ENCODE data around the gene C11orf91.
"Not testable (repeated sequence)": the region's sequence is repeated elsewhere in the genome, so short reads cannot be mapped to it uniquely, and the experiment has no call there.

Gene C11orf91

DNA sequence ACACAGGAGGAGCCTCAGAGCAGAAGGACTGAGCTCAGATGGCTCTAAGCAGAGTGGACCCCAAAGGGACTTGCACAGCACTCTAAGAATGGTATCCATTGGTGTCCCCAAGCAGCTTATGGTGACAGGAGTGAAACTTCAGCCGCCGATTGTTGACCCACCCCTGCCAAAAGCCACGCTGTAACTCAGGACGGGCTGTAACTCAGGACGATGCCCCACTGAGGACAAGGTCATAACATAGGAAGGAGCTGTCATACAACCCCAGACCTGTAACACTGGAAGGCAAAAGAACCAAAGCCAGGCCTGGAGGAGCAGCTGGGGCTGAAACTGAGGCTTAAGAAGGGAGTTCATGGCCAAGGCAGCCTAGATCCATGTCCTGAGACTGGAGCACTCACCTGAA lies 21.4 kb upstream of the C11orf91 start:
- DNase-seq (ENCODE audit: low spot score), result no peak

GRCh38 chr11:33721426-33721825 lies 20.8 kb upstream of the C11orf91 start:
- no peak for DNase-seq (ENCODE audit: low spot score)

- no peak for DNase-seq (ENCODE audit: low spot score)
Measured at GRCh38 chr11:33719587-33719986, 19.0 kb upstream of the C11orf91 start.

- DNase-seq (ENCODE audit: low spot score), result no peak
Measured at GRCh38 chr11:33718440-33718839, 17.8 kb upstream of the C11orf91 start.

DNA sequence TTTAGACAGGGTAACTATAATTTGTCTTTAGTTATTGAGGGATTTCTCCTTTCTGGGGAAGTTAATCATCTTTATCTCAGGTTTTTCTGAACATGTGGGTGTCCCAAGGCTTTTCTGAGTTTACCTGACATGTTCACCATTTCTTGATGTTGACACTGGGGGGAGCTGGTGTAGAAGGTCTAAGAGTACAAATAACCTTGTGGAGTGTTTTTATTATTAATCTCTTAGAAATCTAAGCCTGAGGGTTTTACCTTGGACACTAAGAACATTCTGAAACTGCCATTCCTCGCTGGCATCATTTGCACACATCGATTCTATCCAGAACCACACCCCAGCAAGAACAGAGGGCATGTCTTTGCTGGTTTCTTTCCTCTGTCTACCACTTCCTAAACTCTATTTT lies 15.6 kb upstream of the C11orf91 start:
- DNase-seq (ENCODE audit: low spot score), result peak; percentile 72

DNA sequence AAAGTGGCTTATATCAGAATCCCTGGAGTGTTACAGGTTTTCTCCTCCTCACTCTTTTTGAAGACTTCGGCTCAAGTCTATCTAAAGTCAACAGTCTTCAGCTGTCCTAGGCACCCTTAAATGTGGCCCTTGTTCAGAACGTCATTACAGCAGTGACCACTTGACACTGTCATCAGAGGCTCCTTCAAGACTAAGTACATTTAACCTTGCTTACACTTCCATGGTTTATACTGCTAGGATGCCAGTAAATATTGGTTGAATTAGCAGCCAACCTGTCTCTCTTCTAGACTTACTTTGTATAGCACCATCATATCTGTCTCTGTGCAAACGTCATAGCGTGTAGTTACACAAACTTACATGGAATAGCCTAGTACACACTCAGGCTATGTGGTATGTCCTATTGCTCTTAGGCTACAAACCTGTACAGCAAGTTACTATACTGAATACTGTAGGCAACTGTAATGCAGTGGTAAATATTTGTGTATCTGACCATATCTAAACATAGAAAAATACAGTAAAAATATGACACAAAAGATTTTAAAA lies 13.3 kb upstream of the C11orf91 start:
- no peak for DNase-seq (ENCODE audit: low spot score)

DNA sequence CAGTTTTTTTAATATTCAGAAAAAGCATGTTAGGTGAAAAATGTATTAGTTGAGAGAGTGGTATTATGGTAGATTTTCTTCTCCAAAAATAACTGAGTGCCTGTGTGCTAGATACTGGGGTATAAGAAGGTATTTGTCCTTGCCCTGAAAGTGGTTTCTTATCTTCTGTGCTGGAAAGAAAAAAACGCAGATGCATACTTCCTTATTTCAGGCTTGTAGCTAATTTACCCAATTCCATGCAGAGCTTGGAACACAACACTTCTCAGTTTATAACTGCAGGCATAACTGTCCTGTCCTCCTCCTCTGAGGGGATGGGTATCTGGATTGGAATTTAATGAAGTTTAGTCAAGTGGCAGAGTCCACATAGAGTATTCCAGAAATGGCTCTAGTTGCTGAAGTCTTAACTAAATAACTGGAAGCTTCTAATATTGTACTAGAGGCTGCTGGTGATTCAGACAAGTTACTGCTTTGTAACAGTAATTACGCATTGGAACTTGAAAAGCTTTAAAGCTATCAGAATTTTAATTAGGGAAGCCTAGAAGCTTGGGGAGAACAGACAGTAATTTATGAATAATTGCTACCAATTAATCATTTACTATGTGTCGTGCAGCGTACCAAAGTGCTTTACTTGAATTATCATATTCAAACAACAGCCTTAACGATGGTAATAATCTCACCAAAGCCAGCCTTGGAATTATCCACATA lies 12.7 kb upstream of the C11orf91 start:
- no peak for DNase-seq (ENCODE audit: low spot score)

- no peak for DNase-seq (ENCODE audit: low spot score)
Measured at GRCh38 chr11:33712436-33712835, 11.8 kb upstream of the C11orf91 start.

- no peak for DNase-seq (ENCODE audit: low spot score)
Measured at GRCh38 chr11:33709466-33709865, 8.8 kb upstream of the C11orf91 start.

DNA sequence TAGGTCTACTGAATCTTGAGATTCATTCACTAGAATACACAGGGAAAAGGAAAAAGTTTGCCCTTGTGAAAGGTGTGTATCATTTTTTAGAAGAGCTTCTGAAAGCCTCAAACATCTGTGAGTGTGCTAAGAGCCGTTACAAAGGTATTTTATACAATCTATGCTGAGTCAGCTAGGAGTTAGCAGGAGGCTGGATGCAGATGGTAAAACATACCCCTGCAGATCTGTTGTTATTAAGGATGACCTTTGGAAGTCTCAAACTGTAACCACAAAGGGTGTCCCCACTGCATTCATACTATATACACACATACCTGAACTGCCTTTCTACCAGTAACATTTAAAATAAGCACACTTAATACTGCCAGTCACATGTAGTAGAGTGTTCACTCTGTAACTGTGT lies 8.4 kb upstream of the C11orf91 start:
- no peak for DNase-seq (ENCODE audit: low spot score)

- DNase-seq (ENCODE audit: low spot score), result not testable (repeated sequence)
Measured at GRCh38 chr11:33707831-33708230, 7.2 kb upstream of the C11orf91 start.

DNA sequence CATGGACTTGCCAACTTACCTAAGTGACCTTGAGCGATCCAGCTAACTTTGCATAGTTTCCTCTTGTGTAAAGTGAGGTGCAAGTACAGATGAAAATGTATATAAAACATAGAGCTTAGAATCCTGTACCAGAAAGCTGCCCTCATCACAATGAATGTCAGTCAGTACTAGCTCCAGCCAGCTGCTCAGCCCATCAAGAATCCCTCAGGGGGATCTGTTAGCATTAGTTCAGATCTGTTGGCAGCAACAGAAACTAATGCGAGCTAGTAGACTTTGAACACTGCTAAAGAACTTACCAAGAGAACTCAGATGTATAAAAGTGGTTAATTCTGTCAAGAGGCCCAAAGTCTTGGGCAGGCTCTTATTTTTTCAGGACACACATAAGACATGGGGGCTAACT lies 6.3 kb upstream of the C11orf91 start:
- DNase-seq (ENCODE audit: low spot score), result no peak

GRCh38 chr11:33706546-33706945 lies 5.9 kb upstream of the C11orf91 start:
- no peak for DNase-seq (ENCODE audit: low spot score)

- DNase-seq (ENCODE audit: low spot score), result no peak
Measured at GRCh38 chr11:33704240-33705002, 3.8 kb upstream of the C11orf91 start.

DNA sequence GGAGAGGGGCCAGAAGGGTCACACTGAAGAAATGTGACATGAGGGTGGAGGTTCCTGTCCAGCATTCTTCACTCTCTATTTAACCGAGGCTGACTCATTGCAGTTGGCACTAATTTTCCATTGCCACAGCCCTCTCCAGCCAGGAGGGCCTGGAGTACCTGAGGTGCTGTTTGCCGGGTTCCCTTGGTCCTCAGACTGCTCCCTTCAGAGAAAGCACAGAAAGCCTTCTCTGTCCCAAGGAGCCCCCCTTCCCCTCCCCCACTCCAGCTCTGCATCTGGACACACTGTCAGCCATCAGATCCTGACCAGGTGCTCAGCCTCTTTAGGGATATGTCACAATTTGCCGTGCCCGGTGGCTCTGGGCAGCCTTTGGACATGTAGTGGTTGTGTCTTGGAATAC lies 3.2 kb upstream of the C11orf91 start:
- DNase-seq (ENCODE audit: low spot score), result no peak

DNA sequence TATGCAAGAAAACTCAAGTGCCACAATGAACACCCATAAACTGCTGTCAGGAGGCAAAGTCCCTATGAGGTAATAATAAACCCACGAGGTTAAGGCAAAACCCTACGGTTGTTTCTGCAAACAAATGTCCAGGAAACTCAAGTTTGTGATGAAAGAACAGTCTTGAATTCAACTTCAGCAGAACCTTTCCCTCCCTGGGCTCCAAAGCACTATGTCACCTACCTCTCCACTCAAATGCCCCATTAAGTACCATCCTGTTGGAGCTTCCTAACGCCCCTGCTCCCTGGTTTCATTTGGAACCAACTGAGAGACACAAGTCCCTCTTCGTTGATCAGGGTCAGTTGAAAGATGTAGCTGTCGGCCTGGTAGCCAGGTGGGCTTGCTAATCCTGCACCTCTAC lies 2.6 kb upstream of the C11orf91 start:
- no peak for DNase-seq (ENCODE audit: low spot score)

DNA sequence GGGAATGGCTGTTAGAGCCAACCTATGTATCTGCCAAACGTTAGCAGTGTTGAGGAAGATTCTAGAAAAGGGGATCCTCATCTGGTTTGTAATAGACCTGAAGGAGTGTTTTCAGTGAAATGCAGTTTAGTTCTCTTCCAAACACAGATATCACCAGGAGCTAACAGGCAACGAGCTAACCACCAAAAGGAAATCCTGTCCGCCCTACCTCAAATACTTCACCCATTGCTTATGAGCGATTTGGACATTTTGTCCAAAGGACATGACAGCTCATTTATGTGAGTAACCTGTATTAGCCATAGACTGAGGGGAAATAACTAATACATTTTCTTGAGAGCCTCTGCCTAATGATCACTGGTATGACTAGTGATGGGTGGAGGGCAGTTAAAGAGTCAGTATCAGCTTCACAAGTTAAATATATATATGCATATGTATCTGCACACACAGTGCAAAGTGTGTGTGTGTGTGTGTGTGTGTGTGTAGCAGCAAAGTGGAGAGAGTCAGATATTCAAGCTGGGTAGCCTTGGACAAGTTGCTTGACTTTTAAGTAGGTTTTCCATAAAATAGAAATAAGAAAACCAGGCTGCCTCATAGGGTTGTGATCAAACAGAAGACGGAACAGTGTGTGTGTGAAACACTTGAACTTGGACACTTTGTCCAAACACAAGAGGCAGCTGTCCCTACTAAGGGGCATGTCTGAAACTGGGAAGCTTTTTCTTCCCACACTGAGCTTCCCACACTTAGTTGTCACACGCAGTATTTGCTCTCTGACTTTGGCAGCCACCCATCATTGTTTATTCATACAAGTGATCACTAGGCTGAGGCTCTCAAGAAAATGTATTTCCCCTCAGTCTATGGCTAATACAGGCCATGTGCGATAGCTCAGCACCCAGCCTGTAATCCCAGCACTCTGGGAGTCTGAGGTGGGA lies 940 bp upstream of the C11orf91 start:
- no peak for DNase-seq (ENCODE audit: low spot score)

GRCh38 chr11:33700063-33700501 lies 544 bp downstream of the C11orf91 start:
- no peak for DNase-seq (ENCODE audit: low spot score)

GRCh38 chr11:33699515-33700062 lies 1.0 kb downstream of the C11orf91 start:
- no peak for DNase-seq (ENCODE audit: low spot score)

DNA sequence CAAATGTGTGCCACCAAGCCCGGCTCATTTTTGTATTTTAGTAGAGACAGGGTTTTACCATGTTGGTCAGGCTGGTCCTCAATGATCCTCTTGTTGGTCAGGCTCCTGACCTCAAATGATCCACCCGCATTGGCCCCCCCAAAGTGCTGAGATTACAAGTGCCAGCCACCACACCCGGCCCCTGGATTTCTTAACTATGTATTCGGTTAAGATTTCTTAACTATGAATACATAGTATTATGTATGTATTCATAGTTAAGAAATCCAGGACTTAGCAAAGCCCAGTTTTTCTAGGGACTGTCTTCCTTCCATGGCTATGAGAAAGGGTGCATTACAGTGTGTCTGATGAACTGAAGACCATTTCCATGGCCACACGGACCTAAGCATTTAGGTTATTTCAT lies 1.7 kb downstream of the C11orf91 start:
- DNase-seq (ENCODE audit: low spot score), result no peak

DNA sequence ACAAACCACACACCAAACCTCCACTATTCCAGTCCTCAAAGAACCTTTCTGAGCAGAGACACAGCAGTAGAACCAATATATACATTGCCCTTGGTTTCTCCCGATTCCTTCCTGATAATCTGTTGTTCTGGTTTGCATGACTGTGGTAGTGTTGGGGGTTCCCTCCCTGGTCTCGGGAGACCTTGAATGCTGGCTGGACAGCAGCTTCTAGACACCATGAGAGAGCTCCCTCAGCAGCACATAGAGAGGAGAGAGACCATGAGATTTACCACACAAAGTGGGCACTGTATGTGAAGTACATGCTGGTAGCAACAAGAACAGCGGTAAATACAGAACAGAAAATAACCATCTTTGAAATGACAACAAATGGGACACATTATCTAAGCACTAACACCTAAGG lies 2.6 kb downstream of the C11orf91 start:
- DNase-seq (ENCODE audit: low spot score), result no peak

Measured in hematopoietic multipotent progenitor cell treated with erythropoietin and hydrocortisone succinate and interleukin-3 and kit ligand, for 17 days (in vitro differentiated cells).